NCI-H748 treated with DMSO at 0.1 percent for 48 hours (cell line): ENCODE results near the gene CHKA.

Experiments used
- DNase-seq: peaks from one replicate; lab custom pipeline; 2025; lab: John Stamatoyannopoulos, UW

The CHKA gene

DNA sequence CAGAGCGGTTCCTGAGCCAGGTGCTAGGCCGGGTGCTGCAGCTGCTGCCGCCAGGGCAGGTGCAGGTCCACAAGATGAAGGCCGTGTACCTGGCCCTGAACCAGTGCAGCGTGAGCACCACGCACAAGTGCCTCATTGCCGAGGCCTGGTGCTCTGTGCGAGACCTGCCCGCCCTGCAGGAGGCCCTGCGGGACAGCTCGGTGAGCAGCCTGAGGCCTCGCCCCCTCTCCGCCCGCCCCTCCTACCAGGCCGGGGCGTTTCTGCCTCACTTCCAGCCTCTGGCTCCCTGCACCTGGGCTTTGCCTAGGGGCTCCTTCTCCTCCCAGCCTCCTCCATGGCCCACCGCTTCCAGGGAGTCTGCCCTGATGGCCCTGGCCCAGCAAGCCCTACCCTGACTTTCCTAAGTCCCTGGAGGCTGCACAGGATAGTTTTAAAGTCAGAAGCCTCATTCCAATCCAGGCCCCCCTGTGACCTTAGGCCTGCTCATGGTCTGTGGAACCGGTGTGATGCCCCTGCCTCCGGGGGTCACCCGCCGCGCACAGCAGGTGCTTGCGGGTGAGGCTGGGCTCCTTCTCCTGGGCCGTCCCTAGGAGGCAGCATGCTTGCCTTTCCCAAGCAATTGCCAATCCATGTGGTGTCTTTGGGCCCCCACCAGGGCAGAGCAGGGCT lies 76.9 kb downstream of the CHKA start:
- DNase-seq: no peak

DNA sequence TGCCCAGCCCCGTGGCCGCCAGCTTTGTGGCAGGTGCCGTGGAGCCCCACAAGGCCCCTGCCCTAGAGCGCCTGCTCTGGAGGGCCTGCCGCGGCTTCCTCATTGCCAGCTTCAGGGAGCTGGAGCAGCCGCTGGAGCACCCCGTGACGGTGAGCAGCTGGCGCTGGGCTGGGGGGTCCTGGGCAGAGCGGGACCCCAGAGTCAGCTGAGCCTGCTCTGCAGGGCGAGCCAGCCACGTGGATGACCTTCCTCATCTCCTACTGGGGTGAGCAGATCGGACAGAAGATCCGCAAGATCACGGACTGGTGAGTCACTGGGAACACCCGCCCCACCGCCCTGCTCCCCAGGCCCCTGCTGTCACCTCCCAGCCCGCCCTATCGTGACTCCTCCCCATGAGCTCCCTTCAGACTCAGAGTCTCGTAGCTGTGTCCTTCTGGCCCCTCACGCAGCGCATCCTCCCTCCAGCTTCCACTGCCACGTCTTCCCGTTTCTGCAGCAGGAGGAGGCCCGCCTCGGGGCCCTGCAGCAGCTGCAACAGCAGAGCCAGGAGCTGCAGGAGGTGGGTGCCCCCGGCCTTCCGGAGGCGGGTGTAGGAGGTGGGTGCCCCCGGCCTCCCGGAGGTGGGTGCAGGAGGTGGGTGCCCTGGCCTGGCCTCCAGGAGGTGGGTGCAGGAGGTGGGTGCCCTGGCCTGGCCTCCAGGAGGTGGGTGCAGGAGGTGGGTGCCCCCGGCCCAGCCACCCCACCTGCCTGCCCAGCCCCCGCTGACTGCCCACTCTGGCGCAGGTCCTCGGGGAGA lies 77.6 kb downstream of the CHKA start:
- DNase-seq: no peak

DNA sequence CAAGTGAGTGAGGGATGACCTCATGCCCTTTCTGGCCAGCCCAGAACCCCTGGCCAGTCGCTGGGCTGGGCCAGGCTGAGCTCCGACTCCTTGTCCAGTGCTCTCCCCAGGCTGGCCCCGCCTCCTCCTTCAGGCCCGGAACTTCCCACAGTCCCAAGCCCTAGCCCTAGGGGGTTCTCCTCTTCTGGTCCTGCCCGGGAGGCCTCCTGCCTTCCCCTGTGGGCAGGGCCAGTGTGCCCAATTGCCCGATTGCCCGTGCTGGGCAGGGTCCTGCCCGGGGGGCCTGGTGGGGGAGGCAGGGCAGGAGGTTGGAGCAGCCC lies 78.2 kb downstream of the CHKA start:
- no peak for DNase-seq

DNA sequence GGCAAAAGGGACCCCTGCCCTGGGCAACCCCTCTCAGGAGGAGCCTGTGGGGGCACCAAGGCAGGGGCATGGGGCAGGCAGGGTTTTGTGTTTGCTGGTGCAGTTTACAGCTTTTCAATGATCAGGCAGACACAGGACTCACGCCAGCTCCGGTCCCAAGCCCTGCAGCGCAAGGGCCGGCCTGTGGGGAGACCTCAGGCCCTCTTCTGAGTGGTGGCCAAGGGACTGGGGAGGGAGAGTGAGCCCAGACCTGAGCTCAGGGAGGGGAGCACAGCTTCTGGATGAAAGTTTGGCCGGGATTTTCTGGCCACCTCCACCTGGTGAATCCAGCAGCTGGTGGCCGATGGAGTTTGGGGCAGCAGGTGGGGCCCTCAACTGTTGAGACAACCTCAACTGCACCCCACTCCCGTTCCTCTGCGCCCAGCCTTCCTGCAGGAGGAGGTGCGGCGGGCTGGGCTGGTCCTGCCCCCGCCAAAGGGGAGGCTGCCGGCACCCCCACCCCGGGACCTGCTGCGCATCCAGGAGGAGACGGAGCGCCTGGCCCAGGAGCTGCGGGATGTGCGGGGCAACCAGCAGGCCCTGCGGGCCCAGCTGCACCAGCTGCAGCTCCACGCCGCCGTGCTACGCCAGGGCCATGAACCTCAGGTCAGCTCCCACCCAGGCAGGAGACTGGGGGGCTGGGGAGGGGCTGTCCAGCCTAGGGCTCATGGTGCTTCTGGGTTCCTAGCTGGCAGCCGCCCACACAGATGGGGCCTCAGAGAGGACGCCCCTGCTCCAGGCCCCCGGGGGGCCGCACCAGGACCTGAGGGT lies 78.8 kb downstream of the CHKA start:
- no peak for DNase-seq

DNA sequence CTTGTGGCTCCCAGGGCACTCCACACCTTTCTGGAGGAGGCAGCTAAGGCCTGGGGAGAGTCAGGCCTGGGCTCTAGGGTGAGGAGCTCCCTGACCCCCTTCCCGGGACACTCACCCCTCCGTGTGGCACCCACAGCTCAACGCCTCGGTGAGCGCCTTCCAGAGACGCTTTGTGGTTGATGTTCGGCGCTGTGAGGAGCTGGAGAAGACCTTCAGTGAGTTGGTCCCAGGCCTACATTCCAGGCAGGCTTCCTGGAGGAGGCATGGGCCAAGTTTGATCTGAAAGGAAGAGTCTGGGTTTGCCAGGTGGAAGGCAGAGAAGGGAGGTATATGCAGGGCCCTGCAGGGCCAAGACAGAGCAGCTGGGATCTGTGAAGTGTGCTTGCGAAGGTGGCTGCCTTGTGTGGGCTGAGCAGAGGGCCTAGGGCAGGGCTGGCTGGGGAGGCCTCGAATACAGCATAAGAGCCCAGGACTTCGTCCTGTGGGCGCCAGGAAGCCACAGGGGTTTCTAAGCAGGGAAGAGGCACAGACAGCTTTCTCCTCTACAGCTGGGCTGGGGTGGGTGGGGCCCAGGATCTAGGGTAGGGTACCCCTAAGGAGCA lies 79.5 kb downstream of the CHKA start:
- no peak for DNase-seq

DNA sequence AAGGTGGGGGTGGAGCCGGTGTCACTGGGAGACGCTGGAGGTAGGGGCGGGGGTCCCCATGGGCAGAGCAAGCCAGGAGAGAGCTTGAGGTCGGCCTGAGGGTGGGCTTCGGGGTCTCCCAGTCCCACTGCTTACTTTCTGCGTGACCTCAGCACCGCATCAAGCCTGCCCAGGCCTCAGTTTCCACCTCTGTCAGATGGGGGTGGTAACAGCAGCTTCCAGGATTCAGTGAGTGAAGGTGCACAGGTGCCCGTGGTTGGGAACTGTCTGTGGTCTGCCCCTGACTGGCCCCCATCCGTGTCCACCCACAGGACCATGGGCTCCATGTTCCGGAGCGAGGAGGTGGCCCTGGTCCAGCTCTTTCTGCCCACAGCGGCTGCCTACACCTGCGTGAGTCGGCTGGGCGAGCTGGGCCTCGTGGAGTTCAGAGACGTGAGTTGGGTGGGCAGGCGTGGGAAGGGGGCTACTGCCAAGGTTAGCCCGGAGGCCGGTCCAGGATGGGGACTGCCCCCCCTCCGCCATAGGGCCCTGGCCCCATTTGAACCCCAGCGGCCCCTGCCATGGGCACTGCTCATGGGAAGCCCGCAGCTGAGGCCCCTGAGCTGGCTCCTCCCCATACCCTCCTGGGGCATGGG lies 80.1 kb downstream of the CHKA start:
- DNase-seq: no peak

DNA sequence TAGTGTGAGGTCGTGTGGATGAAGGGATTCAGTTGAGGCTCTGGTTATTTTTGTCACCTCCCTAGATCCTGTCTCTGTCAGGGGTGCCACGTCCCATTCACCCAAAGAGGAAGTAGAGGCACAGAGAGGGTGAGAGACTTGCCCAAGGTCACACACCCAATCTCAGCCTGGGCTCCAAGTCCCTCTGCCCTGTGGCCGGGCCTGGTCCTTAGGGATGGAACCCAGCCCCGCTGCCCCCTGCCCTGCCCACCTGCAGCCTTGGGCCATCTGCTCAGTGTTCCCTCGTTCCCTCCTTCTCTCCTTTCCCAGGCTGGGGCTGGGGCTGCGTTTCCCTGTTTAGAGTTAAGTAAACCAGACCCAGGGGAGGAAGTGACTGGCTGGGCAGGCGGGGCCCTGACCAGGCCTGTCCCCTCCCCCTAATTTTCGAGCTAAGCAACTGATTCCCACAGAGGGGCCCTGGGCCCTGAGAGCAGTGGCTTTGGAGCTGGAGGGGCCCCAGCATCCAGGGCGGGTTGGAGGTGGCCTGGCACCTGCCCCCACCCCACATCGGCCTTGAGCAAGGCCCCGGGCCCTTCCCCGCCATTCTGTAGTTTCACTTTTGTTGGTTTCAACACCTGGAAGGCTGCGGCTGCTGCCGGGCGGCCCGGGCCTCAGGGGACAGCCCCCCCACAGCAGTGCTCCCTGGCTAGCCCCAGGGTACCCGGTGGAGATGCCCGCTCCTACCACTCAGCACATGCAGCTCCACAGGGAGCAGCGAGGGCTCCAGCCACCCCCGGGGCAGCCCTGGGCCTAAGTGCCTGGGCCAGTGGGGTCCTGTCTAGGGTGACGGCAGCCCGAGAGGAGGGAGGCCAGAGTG lies 80.9 kb downstream of the CHKA start:
- no peak for DNase-seq

DNA sequence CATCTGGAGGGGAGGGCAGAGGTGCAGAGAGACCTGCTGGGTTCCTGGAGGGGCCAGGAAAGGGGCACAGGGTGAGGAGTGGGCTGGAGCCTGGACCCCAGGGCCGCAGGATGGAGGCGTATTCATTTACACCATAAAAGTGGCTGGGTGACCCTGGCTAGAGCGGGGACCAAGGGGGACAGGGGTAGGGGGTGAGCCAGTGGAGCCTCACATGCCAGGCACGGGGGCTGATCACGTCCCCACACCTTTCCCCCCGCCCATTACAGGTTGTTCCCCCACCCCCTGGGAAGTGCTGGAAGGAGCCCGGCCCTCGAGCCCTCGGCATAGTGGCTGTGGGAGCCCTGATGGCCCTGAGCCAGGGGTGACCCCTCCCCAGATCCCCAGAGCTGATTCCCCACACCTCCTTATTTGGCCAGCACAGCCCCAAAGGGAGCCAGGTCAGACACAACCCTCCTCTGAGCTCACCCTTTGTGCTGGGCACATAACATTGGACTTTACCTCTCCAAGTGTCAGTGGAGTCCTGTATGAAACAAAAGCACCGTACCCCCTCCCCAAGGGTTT lies 81.6 kb downstream of the CHKA start:
- DNase-seq: no peak

DNA sequence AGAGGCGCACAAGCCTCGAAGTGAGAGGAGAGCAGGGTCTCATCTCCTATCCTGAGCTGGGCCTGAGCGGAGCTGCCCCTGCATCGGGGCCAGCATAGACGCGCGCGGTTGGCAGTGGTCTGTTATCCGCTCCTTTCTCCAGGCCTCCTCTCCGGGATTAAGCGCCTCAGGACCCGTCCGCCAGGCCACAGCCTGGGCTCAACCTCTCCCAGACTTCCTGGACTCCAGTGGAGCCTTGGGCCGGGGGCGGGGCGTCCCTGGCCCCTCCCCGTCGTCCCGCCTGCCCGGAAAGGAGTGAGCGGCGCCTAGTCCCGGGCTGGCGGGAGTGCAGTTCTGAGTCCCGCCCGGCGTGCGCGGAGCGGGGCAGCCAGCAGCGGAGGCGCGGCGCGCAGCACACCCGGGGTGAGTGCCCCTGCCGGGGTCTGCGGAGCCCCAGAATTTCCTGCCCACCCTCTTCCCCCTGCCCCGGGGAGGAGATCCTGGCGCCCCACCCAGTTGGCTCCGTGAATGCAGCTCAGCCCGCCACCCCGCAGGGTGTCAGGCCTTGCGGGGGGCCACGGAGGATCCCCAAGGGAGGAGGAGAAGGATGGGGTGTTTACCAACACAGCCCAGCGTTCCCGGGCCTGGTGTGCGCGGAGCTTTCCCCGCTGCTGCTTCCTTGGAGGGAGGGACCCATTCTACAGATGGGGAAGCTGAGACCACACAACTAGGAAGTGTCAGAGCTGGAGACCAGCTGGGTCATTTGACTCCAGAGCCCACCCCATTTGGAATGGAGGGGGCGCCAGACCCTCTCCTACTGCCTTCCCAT lies 82.3 kb downstream of the CHKA start, which contains the start of gene TCIRG1:
Gene TCIRG1, plus strand, starts transcription at position 308 of the 808 bp plus-strand sequence. CDS start 2,247 bp downstream, outside the sequence.
- no peak for DNase-seq

DNA sequence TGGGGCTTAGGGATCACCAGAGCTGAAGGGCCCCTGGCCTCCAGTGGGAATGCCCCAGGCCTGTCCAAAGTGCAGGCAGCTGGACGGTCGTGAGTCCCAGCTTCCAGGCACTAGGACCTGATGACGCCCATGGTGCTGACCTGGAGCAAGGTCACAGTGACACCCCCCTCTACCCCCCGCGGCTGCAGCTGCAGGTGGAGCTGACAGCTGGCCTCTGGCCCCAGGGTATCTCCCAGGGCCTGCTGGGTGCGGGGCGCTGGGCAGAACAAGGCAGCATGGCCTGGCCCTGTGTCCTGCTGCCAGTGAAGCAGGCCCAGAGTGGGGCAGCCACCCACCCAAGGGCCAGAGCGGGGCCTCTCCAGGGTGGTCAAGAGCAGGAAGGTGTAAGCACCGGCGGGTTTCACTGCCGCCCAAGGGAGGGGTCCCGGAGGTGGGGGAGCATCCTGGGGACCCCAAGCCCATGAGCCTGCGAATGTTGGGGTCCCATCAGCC lies 82.9 kb downstream of the CHKA start:
- no peak for DNase-seq

DNA sequence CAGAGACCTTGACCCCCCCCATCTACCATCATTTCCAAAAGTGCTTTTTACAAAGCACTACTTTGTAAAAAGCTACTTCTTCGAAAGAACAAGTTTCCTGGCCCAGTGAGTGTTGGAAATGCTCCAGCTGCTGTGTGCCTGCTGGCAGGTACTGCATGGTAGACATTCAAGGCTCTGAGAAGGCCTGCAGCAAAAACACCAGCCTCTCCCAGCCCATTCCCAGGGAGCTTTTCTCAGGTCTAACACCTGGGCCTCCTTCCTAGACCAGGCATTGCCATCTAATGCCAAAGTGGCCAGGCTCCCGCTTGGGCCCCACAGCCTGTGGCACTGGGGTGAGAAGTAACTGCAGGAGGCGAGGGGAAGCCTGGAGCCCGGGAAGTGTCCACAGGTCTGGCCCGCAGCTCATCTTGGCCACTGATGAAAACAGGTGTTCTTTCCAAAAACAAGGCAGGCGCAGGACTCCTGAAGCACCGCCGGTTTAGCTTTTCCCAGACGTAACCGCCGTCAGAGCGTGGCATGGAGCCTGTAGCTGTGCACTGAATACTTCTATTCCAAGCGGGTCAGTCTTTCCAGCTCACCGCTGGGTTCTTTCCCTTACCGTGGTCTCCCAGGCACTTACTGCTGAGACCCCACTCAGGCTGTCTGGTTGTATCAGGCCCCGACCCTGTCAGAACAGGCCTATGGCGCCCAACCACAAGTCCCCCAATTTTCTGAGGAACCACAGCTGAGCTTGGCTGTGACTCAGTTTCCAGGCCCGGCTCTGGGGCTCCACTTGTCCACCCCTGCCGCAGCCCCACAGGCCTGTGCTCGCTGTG lies 83.6 kb downstream of the CHKA start:
- no peak for DNase-seq

DNA sequence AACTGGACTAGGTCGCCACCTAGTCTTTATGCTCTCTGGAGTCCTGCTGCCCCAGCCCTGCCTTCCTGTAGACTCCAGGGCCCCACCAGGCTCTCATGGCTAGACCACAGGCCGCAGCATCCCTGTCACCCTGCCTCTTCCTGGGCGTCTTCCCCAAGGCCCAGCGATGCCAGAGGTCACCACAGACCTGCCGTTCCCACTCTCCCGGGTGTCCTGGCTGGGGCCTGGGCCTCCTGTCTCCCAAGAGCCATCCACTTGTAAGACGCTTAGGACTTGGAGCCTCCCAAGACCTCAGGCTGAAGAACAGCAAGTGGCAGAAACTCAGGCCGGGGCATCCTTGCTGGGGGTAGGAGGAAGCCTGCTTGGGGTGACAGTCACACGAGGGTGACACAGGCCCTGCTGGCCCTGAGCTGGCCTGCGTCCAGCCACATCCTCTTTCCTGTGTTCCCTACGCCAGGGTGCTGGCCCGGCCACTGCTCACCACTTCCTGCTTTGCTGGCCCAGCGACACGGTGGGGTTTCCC lies 84.4 kb downstream of the CHKA start:
- no peak for DNase-seq

DNA sequence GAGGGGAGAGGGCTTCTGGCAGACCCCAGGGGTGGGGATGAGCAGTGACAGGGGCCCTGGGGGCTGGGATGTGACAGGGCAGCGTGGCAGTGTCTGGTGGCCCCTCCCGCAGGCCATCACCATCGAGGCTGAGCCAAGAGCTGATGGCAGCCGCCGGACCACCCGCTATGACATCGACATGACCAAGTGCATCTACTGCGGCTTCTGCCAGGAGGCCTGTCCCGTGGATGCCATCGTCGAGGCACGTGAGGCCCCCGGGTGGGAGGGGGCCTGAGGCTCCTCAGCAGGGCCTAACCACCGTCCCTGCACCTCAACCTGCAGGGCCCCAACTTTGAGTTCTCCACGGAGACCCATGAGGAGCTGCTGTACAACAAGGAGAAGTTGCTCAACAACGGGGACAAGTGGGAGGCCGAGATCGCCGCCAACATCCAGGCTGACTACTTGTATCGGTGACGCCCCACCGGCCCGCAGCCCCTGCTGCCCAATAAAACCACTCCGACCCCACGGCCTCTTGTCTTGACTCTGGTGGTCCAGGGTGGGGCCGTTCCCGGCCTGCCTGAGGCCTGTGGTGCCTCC lies 85.0 kb downstream of the CHKA start:
- no peak for DNase-seq

DNA sequence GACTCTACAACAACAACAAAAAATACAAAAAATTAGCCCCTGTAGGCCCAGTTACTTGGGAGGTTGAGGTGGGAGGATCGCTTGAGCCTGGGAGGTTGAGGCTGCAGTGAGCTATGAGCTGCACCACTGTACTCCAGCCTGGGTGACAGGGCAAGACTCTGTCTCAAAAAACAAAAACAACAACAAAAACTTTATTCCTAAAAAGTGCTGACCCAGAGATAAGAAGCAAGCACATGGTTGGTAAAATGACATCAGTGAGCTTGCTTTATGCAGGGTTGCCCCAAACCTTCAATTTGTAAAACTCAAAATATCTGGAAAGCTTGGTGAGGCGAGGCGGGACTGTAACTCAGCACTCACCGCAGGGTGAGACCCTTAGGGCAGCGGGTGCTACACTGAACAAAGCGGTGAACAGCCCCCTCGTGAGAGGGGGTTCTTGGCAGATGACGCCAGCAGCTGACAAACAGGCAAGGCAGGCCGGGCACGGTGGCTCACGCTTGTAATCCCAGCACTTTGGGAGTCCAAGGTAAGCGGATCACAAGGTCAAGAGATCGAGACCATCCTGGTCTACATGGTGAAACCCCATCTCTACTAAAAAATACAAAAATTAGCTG lies 85.8 kb downstream of the CHKA start:
- DNase-seq: no peak

DNA sequence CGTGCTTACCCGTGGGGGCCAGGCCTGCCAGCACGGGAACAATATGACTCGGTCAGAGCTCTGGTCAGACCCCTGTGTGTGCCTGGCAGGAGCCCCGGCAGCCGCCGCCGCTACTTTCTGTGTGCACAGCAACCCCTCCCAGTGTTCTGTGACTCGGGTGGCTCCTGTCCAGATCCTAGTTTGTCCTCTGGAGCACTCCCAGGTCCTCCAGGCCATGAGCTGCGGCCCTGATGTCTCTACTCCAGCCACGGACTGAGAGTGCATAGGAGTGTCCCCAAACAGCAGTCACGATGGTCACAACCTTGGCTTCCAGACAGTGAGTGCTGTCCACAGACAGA lies 87.5 kb downstream of the CHKA start:
- no peak for DNase-seq

DNA sequence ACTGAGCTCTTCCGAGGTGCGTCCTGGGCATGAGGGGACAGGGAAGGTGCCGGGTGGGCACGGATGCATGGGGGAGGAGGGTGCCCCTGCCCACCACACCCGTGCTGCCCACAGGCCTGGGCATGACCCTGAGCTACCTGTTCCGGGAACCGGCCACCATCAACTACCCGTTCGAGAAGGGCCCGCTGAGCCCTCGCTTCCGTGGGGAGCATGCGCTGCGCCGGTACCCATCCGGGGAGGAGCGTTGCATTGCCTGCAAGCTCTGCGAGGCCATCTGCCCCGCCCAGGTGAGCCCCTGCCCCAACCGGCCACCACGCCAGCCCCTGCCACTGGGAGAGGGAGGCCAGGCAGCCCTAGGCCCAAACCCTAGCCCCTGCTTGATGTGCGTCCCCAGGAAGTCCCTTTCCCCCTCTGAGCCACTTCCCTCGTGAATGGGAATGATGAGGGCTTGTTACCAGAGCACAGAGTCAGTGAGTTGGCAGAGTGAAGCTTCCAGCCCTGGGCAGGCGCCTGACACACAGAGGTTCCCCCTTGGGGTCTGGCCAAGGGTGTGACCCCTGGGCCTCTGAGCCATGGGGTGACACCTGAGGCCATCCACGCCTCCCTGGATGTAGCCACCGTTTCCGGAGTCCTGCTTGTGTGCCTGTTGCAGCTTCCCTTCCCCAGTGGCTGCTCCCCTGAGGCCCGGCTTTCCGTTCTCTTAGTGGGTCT lies 88.0 kb downstream of the CHKA start:
- DNase-seq: no peak

DNA sequence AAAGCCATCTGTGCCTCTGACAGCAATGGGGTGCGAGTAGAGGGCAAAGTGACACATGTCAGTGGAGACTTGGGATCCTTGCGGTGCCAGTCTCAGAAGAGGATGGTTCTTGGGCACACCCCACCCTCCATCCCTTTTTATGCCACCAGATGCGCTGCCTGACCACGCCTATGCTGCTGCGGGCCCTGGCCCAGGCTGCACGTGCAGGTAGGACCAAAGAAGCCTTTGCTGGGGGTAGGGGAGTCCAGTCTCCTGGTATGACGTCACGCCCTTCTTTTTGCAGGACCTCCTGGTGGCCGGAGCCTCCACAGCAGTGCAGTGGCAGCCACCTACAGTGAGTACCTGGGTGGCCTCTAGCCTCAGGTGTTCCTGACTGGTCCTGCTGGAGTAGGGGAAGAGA lies 89.2 kb downstream of the CHKA start:
- DNase-seq: no peak
